HFF-Myc (cell line): ENCODE data around the gene IL15RA.
"Not testable (repeated sequence)": the region's sequence is repeated elsewhere in the genome, so short reads cannot be mapped to it uniquely, and the experiment has no call there.

ENCODE experiments used
- DNase-seq: peaks from one replicate; pipeline ENCODE4 v3.0.0-alpha.2; 2011; ENCODE audit warnings: low read depth; ENCODE audit errors: extremely low read depth
- H3K4me3 ChIP-seq: replicated peaks from 2 replicates; pipeline ENCODE4 v1.5.1; 2011; ENCODE audit warnings: low read depth, mild to moderate bottlenecking, control low read depth, low read length
- TF ChIP-seq, protein P1 (sequence below): IDR thresholded peaks from 2 replicates; pipeline ENCODE4 v1.5.1; 2012; ENCODE audit warnings: mild to moderate bottlenecking, low read depth, low read length, control low read depth; ENCODE audit errors: missing control alignments

IL15RA gene

DNA sequence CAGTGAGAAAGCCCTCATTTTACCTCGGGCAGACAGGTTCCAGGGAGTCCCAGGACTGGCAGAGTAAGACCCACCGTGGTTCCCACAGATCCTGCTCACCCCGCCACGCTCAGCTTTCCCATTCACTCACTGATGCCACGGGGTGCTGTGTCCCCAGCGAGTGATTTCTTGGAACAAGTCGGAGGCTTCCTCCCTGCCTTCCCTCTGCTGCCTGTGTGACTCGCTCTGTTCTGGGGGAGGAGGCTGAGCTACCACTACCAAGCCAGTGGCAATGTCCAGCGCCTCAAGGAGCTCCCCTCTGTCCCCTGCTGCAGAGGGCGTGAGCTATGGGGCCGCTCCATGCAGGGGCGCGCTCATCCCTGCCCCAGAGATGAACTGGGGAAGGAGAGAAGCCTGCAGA lies 12.6 kb downstream of the IL15RA start:
- no peak for DNase-seq
- TF ChIP-seq, protein P1, sequence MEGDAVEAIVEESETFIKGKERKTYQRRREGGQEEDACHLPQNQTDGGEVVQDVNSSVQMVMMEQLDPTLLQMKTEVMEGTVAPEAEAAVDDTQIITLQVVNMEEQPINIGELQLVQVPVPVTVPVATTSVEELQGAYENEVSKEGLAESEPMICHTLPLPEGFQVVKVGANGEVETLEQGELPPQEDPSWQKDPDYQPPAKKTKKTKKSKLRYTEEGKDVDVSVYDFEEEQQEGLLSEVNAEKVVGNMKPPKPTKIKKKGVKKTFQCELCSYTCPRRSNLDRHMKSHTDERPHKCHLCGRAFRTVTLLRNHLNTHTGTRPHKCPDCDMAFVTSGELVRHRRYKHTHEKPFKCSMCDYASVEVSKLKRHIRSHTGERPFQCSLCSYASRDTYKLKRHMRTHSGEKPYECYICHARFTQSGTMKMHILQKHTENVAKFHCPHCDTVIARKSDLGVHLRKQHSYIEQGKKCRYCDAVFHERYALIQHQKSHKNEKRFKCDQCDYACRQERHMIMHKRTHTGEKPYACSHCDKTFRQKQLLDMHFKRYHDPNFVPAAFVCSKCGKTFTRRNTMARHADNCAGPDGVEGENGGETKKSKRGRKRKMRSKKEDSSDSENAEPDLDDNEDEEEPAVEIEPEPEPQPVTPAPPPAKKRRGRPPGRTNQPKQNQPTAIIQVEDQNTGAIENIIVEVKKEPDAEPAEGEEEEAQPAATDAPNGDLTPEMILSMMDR = no peak
- H3K4me3 ChIP-seq = no peak overlapping the region

DNA sequence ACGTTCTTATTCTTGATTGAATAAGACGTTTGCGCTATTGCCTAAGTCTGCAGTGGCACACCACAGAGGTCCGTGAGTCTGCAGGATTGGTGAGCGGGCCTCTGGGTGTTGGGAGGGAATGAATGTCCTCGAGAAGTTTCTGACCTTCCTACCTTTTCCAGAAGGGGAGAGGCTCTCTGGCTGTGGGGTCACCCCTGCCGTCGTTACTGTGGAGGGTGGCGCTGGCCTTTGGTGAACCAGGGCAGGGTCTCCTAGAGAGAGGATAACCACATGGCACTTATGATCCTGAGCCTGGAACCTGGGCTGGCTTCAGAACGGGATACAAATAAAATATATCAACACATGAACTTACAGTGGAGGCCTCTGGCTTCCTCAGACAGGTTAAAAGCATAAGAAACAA lies 13.8 kb downstream of the IL15RA start:
- DNase-seq = no peak
- TF ChIP-seq, protein P1 = no peak
- H3K4me3 ChIP-seq = no peak overlapping the region

DNA sequence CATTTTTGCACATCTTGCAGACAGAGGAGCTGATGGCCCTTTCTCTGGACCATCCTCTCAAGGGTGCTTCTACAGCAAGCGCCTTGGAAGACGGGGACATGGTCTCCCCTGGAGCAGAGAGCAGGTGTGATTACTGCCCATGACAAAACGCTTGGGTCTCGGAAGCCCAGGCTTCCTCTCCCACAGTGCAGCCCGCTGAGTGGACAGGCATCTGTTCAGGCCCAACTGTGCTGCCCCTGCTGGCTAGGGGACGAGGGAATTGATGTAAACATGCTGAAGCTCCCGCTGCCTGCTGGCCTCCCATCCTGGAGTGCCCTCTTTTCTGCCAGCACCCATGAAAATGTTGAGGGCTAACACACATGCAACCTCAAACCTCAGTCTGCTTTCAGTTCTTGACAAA lies 14.3 kb downstream of the IL15RA start:
- H3K4me3 ChIP-seq = no peak overlapping the region
- no peak for DNase-seq
- TF ChIP-seq, protein P1 = no peak

DNA sequence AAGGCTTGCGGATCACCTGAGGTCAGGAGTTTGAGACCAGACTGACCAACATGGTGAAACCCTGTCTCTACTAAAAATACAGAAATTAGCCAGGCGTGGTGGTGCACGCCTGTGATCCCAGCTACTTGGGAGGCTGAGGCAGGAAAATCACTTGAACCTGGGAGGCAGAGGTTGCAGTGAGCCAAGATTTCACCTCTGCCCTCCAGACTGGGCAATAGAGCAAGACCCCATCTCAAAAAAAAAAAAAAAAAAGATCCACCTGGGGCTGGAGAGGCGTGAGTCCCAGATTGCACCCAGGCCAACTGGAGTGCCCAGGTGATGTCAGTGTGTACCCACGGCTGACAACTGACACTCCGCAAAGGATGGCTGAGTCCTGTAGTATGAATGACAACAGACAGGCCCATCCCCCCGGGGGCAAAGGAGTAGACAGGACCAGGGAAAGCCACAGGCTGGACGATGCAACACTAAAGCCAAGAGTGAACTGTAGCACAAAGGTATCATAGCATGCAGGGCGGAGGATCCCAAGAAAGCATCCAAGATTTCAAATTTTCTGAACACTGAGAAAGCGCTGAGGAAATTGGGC lies 14.9 kb downstream of the IL15RA start:
- H3K4me3 ChIP-seq, DNase-seq: not testable (repeated sequence)

DNA sequence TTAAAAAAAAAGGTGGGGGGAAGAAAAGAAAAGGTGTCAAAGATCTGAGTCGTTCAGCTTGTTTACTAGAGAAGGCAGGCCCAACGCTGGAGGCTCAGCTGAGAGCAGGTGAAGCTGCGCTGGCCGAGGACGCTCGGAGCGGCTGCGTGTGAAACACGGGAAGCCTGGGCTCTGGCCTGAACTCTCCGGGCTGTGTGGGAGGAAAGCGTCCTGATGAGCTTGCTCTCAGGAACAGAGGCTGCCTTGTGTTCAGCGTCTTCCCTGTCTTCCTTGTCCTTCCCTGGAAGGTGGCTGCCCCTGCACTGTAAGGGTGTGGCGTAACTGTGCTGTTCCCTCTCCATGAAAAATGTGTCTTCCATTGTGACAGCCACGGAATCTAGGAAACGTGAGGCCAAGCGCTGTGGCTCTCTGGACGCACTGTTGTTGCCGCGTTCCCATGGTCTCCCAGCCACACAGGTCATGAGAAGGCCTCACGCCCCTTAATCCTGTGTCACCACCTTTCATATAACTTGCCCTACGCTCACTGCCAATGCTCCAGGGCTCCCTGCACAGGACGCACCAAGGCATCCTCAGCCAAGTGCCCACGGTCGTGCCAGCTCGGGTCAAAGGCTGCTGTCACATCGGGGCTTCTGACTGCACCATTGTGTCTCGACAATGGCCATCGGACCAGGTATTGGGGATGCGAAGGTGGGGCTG lies 15.8 kb downstream of the IL15RA start:
- H3K4me3 ChIP-seq = no peak overlapping the region
- TF ChIP-seq, protein P1 = no peak
- no peak for DNase-seq

DNA sequence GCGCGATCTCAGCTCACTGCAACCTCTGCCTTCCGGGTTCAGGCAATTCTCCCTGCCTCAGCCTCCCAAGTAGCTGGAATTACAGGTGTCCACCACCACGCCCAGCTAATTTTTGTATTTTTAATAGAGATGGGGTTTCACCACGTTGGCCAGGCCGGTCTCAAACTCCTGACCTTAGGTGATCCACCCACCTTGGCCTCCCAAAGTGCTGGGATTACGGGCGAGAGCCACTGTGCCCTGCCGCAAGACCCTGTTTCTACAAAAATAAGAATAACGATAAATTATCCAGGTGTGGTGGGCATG lies 16.4 kb downstream of the IL15RA start:
- not testable (repeated sequence) for H3K4me3 ChIP-seq

DNA sequence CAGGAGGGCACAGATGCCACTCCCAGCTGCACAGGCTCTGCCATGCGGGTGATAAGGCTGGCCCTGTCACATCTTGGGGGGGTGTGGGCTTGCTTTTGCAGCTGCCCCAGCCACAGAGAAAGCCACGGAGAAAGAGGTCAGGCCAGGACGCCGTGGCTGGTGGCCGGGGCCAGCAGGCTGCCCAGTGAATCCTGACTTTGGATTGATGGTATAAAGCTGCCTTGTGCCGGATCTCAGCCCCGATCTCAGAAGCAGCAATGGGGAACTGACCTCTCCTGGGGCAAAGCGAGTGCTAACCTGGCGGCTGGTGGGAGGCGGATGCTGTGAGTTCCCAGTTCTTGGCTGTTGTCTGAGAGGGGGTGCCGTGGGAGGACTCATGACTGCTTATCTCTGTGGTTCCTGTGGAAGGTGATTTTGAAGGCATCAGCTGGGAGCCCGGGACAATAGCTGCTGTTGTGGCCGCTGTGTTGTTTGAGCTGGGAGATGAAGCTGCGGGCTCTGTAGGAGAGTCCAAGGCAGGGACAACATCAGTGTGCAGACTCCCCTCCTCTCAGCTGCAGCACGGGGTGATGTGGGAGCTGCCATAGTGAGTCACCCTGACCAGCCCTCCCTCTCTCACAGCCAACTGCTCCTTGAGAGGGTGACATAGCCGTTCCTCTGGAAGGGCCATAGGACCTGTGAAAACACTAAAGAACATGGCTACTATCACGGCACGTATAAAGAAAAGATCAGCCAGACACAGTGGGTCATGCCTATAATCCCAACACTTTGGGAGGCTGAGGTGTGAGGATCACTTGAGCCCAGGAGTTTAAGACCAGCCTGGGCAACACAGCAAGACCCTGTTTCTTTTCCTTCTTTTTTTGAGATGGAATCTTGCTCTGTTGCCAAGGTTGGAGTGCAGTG lies 17.0 kb downstream of the IL15RA start:
- TF ChIP-seq, protein P1 = no peak
- no peak for DNase-seq
- H3K4me3 ChIP-seq = no peak overlapping the region

More for the DNA sequence above, 16.4 kb downstream of the IL15RA start:
- not testable (repeated sequence) for DNase-seq
